HG03520 (cell line): ENCODE measurements around the gene RGS7.

Source experiments
- ATAC-seq: cut with Tn5 transposase; IDR thresholded peaks from one replicate; pipeline ENCODE4 v1.9.1; 2021; ENCODE audit warnings: mild to moderate bottlenecking, moderate library complexity; ENCODE audit not compliant: unreplicated experiment

Gene RGS7

DNA sequence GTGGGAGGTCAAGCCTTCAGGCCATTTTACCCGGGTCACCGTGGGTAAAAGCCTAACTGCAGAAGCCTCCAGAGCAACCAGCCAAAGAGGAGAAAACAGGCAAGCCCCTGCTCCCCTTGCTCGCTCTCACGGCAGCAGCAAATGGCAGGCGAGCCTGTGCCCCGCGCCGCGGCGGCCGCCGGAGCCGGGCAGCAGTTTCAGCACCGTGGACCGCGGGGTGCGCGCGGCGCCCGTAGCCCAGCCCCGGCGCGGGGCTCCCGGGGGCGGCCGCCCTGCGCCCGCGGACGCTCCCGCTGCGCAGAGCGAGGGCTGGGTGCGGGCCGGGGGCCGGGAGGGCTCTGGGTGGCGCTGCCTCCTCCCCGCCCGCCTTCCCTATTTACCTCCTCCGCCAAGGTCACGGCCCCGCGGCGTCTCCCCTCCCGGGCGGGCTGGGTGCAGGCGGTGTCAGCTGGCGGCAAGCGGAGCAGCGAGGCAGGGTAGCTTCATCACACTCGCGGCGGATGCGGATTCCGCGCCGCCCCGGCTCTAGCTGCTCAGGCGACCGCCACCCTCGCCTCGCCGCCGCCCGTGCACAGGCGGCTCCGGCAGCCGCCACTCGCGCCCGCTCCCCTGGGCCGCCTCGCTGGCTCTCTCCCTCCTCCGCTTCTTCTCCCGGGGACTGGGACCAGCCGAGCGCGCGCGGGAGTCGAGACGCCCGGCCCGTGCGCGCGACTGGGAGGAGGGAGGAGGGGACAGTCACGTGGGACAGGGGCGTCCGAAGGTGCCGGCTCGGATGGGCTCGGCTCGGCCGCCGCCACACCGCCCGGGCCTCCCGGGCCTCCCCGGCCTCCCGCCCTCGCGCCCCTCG is at the start of gene RGS7:
Gene RGS7, minus strand, starts transcription at position 687 of the 847 bp plus-strand sequence.
- ATAC-seq, result peak; percentile 52

DNA sequence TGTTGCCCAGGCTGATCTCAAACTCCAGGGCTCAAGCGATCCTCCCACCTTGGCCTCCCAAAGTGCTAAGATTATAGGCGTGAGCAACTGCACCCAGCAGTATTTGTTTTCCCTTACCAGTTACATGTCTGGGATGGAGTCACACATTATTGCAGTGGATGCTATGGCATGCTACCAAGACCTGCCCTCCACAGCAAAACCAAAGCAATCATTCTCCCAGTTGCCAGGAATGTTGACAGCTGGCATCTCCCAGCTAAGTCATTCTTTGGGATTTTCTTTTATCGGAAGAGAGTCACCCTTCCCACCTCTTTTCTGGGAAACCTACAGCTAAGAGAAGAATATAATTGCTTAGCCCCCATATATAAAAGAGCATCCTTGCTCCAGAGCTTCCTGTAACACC is 49.4 kb upstream of the RGS7 start:
- no peak for ATAC-seq

DNA sequence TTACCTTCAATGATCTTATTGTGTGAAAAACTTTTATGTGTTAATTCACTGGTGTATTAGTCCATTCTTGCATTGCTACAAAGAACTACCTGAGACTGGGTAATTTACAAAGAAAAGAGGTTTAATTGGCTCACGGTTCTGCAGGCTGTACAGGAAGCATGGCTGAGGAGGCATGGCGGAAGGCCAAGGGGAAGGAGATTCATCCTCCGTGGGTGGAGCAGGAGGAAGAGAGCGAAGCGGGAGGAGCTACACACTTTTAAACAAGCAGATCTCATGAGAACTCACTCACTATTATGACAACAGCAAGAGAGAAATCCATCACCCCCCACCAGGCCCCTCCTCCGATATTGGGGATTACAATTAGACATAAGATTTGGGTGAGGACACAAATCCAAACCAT is 44.2 kb upstream of the RGS7 start:
- ATAC-seq, result no peak

DNA sequence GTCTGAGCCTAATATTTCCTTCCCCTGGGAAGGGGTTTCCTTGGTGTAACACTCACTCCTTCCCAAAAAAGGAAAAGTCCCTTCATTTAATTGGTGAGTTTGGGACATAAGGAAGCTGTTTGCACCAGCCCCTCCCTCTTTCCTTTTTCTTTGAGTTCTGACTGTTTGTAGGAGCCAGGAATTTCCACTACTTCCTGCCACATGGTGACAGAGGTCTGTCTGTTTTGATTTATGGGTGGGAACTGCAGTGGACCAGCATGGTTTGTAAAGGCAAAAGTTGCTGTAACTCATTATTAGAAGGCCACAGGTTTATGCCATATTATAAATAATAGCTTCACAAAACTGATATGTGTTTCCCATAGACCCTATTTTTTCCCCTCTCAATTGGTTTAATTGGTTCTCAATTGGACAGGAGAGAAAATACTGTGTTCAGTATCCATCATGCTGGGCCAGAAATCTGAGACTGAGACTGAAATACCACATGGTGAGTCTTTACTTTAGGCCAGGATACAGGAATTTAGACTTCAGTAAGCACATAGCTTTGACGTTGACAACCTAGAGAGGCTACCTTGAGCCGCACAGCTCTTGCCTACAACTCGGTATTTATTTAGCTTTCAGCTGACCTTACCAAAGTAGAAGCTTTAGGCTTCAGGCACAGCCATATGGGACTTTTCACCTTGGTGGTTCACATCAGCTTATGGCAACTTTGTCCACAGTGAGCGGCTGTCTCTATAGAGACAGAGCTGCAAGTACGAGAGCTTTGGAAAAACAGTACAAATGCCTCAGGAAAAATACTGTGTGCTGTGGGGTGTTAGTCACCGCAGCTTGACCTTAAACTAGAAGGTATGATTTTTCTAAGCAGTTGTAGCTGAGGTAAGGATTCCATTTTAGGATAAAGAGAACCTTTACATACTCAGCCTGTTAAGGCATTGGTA is 40.0 kb upstream of the RGS7 start:
- no peak for ATAC-seq

DNA sequence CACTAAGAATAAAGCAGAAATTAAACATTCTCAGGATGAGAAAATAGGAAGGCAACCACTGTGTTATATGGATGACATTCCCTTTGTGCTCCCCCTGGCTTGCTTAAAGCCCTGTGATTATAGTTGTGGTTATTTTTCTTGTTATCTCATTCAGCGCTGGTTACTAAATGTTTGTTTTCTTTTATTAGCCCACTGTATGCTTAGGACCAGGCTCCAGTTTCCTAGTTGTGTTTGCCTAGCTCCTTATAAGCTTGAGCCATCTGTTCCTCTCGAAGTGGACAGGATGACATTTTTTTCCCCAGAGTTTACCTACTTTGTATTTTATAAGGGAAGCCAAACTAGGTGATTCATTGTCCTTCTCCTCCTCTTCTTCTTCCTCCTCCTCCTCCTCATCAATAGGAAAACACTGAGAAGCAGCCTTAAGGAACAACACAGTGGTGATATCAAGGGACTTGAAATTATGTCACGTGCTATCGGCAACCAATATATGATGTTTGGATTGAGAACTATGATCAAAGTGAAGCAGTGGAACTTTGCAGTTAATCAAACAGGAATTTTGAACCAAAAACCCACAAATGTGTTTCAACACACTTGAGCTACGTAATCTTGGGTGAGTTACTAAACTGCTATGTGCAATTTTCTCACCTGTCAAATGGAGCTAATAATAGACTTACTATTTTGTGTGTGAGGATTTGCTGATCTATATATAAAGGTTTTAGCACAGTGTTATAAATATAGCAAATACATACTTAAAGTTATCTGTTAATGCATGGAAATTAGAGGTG is 35.1 kb upstream of the RGS7 start:
- ATAC-seq, result no peak

DNA sequence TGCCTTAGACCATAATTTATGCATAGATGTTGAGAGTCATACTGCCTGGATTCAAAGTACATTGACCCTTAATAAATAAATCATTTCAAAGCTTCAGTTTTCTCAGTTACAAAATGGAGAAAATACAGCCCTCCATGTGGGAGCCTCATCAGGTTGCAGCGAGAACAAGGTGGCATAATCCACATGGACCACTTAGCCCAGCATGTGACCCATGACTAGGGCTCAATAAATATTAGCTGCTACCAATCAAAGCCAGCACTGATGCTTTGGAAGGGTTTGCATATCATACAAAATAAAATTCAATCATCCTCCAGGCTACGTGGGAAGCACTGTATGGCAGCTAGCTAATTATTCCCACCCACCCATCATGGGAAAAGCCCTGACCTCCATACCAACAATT is 33.5 kb upstream of the RGS7 start:
- ATAC-seq, result no peak

DNA sequence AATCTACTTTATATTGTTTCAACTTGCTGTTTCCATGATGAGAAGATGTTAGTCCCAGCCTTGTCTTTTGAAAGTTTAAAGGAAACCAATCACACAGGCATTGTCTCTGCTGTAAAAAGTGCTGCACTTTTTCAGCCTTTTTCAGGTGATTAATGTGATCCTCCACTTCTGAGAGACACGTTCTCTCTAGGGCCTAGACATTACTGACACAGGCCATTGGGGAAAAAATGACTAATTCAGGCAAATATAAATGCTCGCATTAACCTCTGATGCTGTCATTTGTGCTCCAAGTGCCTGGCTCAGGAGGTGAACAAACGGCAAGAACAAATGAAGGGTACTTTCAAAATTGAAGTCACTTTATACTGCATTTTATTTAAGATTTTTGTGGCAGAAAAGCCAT is 32.4 kb upstream of the RGS7 start:
- no peak for ATAC-seq

DNA sequence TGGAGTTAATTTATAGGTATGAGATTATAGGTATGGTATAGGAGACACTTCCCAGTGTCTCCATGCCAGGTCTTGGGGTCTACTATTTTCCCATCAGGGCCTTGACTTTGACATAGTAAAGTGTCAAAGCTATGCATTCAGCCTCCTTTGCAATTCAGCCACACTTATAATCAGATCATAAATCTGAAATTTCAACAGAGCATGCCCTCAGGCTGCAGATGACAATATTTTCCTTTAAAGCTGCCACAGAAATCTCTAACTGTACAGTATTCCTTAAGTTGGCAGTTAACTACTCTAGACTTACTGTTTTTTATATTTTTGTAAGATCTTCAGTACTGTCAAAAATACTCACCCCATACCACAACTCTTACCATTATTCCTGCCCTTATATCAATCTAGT is 30.2 kb upstream of the RGS7 start:
- no peak for ATAC-seq

DNA sequence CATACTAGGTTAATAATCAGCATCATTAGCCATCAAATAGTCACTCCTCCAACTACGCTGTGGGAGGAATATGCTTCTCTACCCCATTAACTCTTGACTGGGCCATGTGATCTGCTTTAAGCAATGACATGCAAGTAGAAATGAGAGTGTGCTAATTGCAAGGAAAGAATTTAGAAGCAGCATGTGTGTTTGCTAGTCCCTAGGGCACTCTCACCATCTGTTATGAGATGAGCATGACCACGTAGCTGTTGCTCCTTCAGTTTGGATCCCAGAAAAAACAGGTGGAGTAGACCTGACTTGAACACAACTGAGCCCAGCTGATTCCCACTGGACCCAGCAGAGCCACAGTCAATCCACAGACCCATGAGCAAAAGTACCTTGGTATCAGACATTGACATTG is 19.7 kb upstream of the RGS7 start:
- ATAC-seq, result no peak

DNA sequence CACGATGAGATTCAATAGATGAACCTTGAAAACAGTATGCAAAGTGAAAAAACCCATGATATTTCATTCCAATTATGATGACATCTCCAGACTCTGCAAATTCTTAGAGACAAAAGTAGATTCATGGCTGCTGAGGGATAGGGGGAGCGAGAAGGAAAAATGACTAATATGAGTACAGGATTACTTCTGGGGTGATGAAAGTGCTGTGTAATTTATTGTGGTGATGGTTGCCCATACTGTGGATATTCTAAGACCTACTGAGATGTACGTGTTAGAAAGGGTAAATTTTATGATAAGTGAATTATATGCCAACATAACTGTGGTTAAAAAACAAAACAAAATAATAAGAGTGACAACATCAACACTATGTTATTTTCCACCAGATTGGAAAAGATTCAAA is 18.9 kb upstream of the RGS7 start:
- no peak for ATAC-seq

DNA sequence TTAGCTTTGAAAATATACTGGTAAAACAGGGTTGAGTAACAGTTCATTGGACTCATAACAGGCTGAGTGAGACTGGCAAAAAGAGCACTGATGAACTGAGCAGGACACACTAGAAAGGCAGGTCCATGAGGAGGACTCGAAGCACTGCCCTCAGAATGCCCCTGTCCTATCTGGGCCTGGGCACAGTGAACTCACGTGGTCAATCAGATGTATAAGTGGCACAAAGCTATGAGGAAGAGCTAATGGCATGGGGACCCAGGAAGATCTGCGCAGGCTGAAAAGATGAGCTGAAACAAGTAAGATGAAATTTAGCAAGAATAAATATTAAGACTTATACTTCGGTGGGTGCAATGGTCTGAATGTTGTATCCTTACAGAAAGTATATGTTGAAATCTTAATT is 9.2 kb upstream of the RGS7 start:
- ATAC-seq, result no peak

DNA sequence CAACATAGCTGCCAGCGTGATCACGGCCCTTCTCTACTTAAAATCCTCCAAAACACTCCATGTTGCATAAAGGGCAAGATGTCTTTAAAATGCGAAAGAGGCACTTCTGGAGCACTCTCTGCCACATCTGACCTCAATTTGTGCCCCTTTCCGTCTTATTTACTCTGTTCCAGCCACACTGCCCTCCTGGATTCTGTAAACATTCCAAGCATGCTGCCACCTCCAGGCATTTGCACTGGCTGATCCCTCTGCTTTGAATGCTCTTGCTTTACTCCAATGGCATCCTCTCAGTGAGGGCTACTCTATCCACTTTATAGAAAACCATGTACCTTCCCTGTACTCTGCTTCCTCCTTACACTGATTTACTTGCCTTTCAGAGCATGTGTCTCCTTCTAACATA is 5.3 kb upstream of the RGS7 start:
- ATAC-seq, result no peak

DNA sequence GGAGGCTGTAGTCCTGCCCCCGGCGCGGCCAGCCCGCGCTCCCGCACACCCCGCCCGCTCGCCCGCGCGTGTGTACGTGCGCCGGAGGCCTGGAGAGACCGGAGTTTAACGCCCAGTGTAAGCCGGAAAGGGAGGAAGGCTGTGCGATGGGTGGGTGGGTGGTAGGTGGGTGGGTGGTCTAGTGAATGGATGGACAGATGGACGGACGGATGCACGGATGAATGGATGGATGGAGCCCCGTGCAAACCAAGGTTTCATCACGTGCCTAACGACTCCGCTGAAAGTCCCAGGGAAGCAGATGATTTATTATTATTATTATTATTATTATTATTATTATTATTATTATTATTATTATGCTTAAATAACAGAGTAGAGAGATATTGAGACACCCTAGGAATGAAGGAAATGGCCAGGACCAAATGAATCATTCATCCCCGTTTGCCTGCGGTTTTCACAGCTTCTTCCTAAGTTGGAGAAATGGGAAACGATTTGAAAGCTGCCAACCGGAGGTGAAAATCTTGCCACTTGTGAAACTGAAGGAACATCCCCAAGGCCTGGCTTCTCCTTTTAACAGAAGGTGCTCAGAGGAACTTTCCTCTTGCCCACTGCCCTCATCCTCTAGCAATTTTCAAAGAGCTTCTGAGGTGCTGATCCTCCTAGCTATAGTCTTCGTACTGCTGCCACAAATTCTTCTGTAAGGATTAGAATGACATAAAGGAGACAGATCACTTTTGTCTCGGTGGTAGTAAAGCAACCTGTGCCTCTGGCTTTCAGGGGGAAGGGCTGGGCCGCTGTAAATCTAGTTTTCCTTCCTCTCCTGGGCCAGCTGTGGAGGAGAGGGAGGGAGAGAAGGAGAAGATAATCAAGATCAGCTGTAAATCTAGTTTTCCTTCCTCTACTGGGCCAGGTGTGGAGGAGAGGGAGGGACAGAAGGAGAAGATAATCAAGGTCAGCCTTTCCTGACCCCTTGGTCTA is 648 bp upstream of the RGS7 start:
- ATAC-seq, result no peak

DNA sequence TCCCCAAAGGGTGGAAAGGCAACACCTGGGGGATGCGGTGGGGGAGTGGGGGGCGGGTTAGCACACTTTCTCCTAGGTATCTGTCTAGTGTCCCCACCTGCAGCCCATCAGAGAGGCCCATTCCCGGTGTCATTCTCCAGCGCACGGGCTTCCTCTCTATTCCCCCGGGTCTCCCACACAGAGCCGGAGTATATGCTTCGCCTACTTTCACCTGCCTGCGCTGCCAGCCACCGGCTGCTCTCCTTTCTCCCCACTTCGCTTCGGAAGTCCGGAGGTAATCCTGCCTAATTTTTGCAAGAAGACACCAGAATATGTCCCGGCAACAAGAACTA is 852 bp downstream of the RGS7 start:
- ATAC-seq, result no peak

DNA sequence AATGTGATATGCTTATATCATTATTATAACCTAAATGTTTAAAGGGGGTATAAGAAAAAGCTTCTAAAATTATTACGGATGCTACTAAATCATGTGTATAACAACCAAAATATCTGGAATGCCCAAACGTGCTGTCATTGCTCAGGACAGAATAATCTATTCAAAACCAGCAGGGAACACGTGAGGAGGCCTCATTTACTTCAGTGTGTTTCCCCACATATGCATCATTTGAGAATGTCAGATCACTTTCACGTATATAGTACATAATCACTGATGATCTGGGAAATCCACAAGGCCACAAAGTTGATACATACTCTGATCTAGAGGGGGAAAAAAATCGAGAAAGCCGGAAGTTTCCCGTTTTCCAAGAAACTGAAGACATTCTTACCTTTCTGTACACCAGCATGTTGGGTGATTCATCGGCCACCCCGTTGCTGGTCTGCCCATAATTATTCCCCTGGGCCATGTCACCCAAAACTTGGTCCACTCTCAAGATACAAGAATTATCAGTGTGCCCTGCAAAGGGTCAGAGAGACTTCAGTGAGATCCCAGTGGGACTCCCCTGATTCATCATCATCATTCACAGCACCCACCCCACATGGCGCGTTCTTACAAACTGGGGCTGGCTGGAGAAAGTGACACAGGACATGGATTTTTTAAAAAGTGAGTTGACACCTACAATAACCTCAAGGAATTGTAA is 1.5 kb downstream of the RGS7 start:
- ATAC-seq, result no peak

DNA sequence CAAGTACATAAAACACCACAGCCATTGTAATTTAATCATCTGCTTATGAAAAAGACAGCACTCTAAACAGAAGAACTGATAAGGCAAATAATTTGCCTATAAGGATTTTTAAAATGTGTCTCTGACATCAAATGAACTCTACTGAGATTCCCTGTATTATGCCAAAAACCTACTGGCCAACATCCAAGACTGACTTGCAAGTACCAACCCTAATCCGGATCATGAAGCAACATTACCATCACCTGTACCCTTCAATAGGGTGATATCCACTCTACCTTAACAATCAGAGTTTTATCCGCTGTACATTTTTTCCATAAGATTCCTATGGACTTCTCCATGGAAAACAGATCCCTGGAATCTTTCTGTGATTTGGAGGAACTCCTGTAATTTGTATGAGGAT is 4.6 kb downstream of the RGS7 start:
- no peak for ATAC-seq

DNA sequence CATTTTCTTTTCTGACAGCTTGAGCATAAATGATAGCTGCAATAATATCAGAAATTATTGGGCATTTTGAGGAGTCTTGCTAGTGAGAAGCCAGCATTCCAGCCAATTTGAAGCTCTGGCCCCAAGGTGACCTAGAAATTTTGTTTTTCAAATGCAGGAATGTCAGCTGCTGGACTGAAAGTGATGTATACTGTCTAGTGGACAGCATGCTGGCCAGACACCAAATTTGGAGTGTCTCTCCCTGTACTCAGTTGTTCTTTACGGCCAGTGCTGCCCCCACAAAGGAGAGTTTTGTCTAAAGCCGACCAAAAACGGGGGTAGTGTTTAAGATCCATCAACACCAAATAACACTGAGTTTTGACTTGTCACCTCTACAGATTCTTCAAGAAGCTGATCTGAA is 5.2 kb downstream of the RGS7 start:
- ATAC-seq, result no peak

DNA sequence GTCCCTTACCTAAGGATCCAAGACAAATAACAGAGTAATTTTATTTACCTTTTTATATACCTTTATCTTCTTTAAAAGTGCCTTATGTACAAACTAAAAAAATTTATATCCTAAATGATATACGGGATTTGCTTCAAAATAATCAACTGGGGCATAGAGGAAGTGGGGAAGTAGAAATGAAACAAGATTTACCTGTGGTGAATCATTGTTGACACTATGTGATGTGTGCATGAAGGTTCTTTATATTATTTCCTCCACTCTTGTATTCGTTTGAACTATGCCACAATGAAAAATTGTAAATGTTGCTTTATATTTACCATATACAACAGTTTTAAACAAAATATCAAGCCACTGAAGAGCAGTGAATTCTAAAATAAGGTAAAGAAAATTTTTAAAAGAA is 13.0 kb downstream of the RGS7 start:
- ATAC-seq, result no peak

DNA sequence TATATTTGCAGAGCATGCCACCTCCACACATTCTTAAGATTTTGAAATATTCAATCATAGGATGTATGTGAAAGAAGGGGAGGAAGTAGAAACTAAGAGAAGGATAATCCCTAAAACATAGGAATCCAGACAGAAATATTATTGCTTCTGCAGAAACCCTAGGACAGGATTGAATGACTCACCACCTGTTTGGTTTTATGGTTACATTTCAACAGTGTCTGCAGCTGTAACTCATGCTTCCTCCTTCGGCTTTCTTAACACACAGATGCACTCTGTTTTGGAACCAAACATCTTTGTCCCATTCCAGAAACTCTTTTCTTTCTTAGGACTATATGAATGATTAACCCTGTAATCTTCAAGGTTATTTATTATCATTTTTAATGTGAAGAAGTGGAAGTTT is 20.7 kb downstream of the RGS7 start:
- no peak for ATAC-seq

DNA sequence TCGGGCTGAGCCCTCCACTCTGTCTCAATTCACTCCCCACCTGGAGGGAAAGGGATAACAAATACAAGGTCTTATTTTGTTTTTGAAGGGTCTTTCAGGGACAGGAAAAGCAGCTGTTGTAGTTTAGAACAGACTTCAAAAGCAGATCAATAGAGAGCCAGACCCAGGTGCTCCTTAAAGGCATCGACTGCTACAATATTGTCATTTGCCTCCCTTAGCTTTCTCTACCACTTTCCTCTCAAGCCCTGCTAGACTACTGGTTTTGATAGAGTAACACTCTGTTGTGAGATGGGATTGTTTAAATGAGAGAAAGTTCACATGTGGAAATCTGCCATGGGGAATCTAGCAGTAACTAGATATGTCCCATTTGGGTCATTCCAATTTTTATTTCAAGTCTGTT is 24.0 kb downstream of the RGS7 start:
- no peak for ATAC-seq
